Testis (tissue), 3 donors: ENCODE measurements around the gene RPP30. TPM values are rescaled to one million over a fixed set of nuclear protein-coding genes. Genes with fewer than 3 reads are reported as not detected.

Experiments
- DNase-seq: peaks from one replicate; pipeline ENCODE4 v3.0.0-alpha.2; 2019
- H3K27ac ChIP-seq, 2 donors: fragments of 200-600 bp; sonication (generic); one replicate each; pipeline ENCODE4 v1.5.1; 2019
- H3K27me3 ChIP-seq: fragments of 200-600 bp; sonication (generic); one replicate; pipeline ENCODE4 v1.5.1; 2019
- H3K36me3 ChIP-seq: fragments of 200-600 bp; sonication (generic); one replicate; pipeline ENCODE4 v1.5.1; 2017; ENCODE audit warnings: low read depth; ENCODE audit errors: missing control alignments
- H3K4me1 ChIP-seq: fragments of 200-600 bp; sonication (generic); one replicate; pipeline ENCODE4 v1.5.1; 2019
- H3K4me3 ChIP-seq, 2 donors: fragments of 200-600 bp; sonication (generic); one replicate each; pipeline ENCODE4 v1.5.1; 2017 to 2019
- H3K9me3 ChIP-seq: fragments of 200-600 bp; sonication (generic); one replicate; pipeline ENCODE4 v1.5.1; 2017
- CTCF ChIP-seq, 3 experiments: fragments of 450-650 bp in 2 of 3; fragments of 200-600 bp in 1 of 3; sonication (generic) in 1 of 3; IDR thresholded peaks; one replicate each; pipeline ENCODE4 v1.5.1; 2016 to 2019; ENCODE audit warnings: antibody characterized with exemption in 3 of 3, mild to moderate bottlenecking in 2 of 3, moderate library complexity in 1 of 3
- POLR2A ChIP-seq: fragments of 450-650 bp; IDR thresholded peaks from one replicate; pipeline ENCODE4 v1.6.1; 2017; ENCODE audit warnings: antibody characterized with exemption, mild to moderate bottlenecking, moderate library complexity
- WGBS, 2 donors: methylation state at CpG; one replicate each; pipeline ENCODE4 v1.1.5; 2018; 5-methylcytosine and 5-hydroxymethylcytosine counted together
- intact Hi-C: fragments of 100-400 bp; cut with DNase I; formaldehyde crosslinking; loops from one replicate; pipeline ENCODE4 v1.15.1; 2023; ENCODE audit warnings: low total_unique reads
- polyA plus RNA-seq: library from polyadenylated mRNA; stranded (reverse); fragments of 350-450 nt; fragmentation: Illumina TruSeq; extraction: RNeasy Lipid Tissue Mini Kit (QIAGEN cat#74804); gene quantifications from one replicate; pipeline ENCODE4 v1.2.3, GENCODE V29; 2014; ENCODE audit warnings: low read depth, low replicate concordance; ENCODE audit not compliant: insufficient read depth
- total RNA-seq, 2 donors: library from RNA; depleted of rRNA; stranded (reverse); fragments of >200 nt; gene quantifications; one replicate each; pipeline ENCODE4 v1.2.3, GENCODE V29; 2016

RPP30 gene
- total and polyA plus RNA-seq, 3 donors from 2014 or later = 55.7 to 62.6 (median 57.5) TPM

GRCh38 chr10:90913774-90914420 lies 42.1 kb downstream of the RPP30 start:
- DNase-seq = no peak
- no peaks in the 10 kb centered on the region for H3K36me3 ChIP-seq
- H3K9me3 ChIP-seq = no peaks in the 10 kb centered on the region
- no peak overlapping the region for H3K4me3 ChIP-seq
- H3K27ac ChIP-seq = no peak overlapping the region
- 81 to 89% methylated on average over 2 of the region's 2 CpGs for WGBS, 2 donors
- no peaks in the 10 kb centered on the region for H3K4me1 ChIP-seq
- TF ChIP-seq CTCF (IDR thresholded peaks at IDR 0.05) = no peak
- TF ChIP-seq POLR2A = no peak
- intact Hi-C loops = no loop called here
- no peaks in the 10 kb centered on the region for H3K27me3 ChIP-seq

GRCh38 chr10:90914992-90915765 lies 43.4 kb downstream of the RPP30 start:
- TF ChIP-seq POLR2A (no peak), CTCF (IDR thresholded peaks at IDR 0.05) (no peak)
- Histone ChIP-seq H3K9me3 (no peaks in the 10 kb centered on the region), H3K4me1 (no peaks in the 10 kb centered on the region), H3K36me3 (no peaks in the 10 kb centered on the region), H3K27me3 (no peaks in the 10 kb centered on the region), H3K4me3 (no peak overlapping the region), H3K27ac (no peak overlapping the region)
- intact Hi-C loops = no loop called here
- DNase-seq = no peak
- WGBS, 2 donors = 50 to 62% methylated on average over 9 to 10 of the region's 10 CpGs

GRCh38 chr10:90915766-90916075 lies 43.9 kb downstream of the RPP30 start:
- intact Hi-C loops = no loop called here
- WGBS, 2 donors = 41 to 58% methylated on average over 2 to 11 of the region's 11 CpGs
- TF ChIP-seq CTCF (IDR thresholded peaks at IDR 0.05) (no peak), POLR2A (no peak)
- Histone ChIP-seq H3K4me1 (no peaks in the 10 kb centered on the region), H3K27ac (no peak overlapping the region), H3K4me3 (no peak overlapping the region), H3K36me3 (no peaks in the 10 kb centered on the region), H3K9me3 (no peaks in the 10 kb centered on the region), H3K27me3 (no peaks in the 10 kb centered on the region)
- no peak for DNase-seq

GRCh38 chr10:90916392-90917237 lies 44.8 kb downstream of the RPP30 start:
- no peak for TF ChIP-seq POLR2A
- no peak for TF ChIP-seq CTCF (IDR thresholded peaks at IDR 0.05)
- H3K27ac ChIP-seq = no peak overlapping the region
- no peaks in the 10 kb centered on the region for H3K4me1 ChIP-seq
- H3K27me3 ChIP-seq = no peaks in the 10 kb centered on the region
- WGBS, 2 donors = 70 to 75% methylated on average over 6 of the region's 6 CpGs
- H3K4me3 ChIP-seq = no peak overlapping the region
- H3K9me3 ChIP-seq = no peaks in the 10 kb centered on the region
- DNase-seq = no peak
- no peaks in the 10 kb centered on the region for H3K36me3 ChIP-seq
- intact Hi-C loops = no loop called here
